Measurements from ENCODE around the gene CREBL2.
"Not testable (repeated sequence)": the region's sequence is repeated elsewhere in the genome, so short reads cannot be mapped to it uniquely, and the experiment has no call there.

CREBL2 gene

GRCh38 chr12:12600659-12601058, 11.0 kb upstream of the CREBL2 start:
- no peaks in the 10 kb centered on the region for H3K36me3 ChIP-seq (ENCODE audit: insufficient read depth, low read depth, low read length)
- no peak overlapping the region for H3K4me3 ChIP-seq (ENCODE audit: low read length)
- no peaks in the 10 kb centered on the region for H3K27me3 ChIP-seq (ENCODE audit: insufficient read depth, low read length)
- H3K9me3 ChIP-seq (ENCODE audit: insufficient read depth, low read depth, low read length), result no peaks in the 10 kb centered on the region
- no peak overlapping the region for H3K9ac ChIP-seq (ENCODE audit: low read depth, low read length)
- H3K27ac ChIP-seq (ENCODE audit: low read length), result no peak overlapping the region
- H3K4me1 ChIP-seq (ENCODE audit: insufficient read depth, low read length), result no peaks in the 10 kb centered on the region

GRCh38 chr12:12604740-12605139, 6.9 kb upstream of the CREBL2 start:
- H3K9me3 ChIP-seq (ENCODE audit: insufficient read depth, low read depth, low read length), result no peaks in the 10 kb centered on the region
- H3K4me1 ChIP-seq (ENCODE audit: insufficient read depth, low read length), result peaks cover 8% of the 10 kb centered on the region
- H3K4me3 ChIP-seq (ENCODE audit: low read length), result no peak overlapping the region
- H3K27ac ChIP-seq (ENCODE audit: low read length), result no peak overlapping the region
- no peak overlapping the region for H3K9ac ChIP-seq (ENCODE audit: low read depth, low read length)
- no peaks in the 10 kb centered on the region for H3K27me3 ChIP-seq (ENCODE audit: insufficient read depth, low read length)
- no peaks in the 10 kb centered on the region for H3K36me3 ChIP-seq (ENCODE audit: insufficient read depth, low read depth, low read length)

GRCh38 chr12:12606781-12607589, 4.7 kb upstream of the CREBL2 start:
- Histone ChIP-seq H3K36me3 (ENCODE audit: insufficient read depth, low read depth, low read length) (no peaks in the 10 kb centered on the region), H3K9me3 (ENCODE audit: insufficient read depth, low read depth, low read length) (no peaks in the 10 kb centered on the region), H3K4me1 (ENCODE audit: insufficient read depth, low read length) (peaks cover 8% of the 10 kb centered on the region), H3K9ac (ENCODE audit: low read depth, low read length) (no peak overlapping the region), H3K4me3 (ENCODE audit: low read length) (no peak overlapping the region), H3K27ac (ENCODE audit: low read length) (no peak overlapping the region), H3K27me3 (ENCODE audit: insufficient read depth, low read length) (no peaks in the 10 kb centered on the region)

GRCh38 chr12:12608557-12608957, 3.1 kb upstream of the CREBL2 start:
- Histone ChIP-seq H3K27me3 (ENCODE audit: insufficient read depth, low read length) (no peaks in the 10 kb centered on the region), H3K9me3 (ENCODE audit: insufficient read depth, low read depth, low read length) (no peaks in the 10 kb centered on the region), H3K4me1 (ENCODE audit: insufficient read depth, low read length) (peaks cover 12% of the 10 kb centered on the region), H3K36me3 (ENCODE audit: insufficient read depth, low read depth, low read length) (no peaks in the 10 kb centered on the region), H3K27ac (ENCODE audit: low read length) (no peak overlapping the region), H3K4me3 (ENCODE audit: low read length) (no peak overlapping the region), H3K9ac (ENCODE audit: low read depth, low read length) (no peak overlapping the region)

- Histone ChIP-seq H3K4me3 (ENCODE audit: low read length) (no peak overlapping the region), H3K27ac (ENCODE audit: low read length) (no peak overlapping the region), H3K36me3 (ENCODE audit: insufficient read depth, low read depth, low read length) (no peaks in the 10 kb centered on the region), H3K9ac (ENCODE audit: low read depth, low read length) (no peak overlapping the region), H3K9me3 (ENCODE audit: insufficient read depth, low read depth, low read length) (no peaks in the 10 kb centered on the region), H3K4me1 (ENCODE audit: insufficient read depth, low read length) (peaks cover 12% of the 10 kb centered on the region), H3K27me3 (ENCODE audit: insufficient read depth, low read length) (no peaks in the 10 kb centered on the region)
Observed at GRCh38 chr12:12609692-12610091, 2.0 kb upstream of the CREBL2 start.

GRCh38 chr12:12610711-12611110, 965 bp upstream of the CREBL2 start:
- Histone ChIP-seq H3K9me3 (ENCODE audit: insufficient read depth, low read depth, low read length) (no peaks in the 10 kb centered on the region), H3K4me3 (ENCODE audit: low read length) (no peak overlapping the region), H3K27ac (ENCODE audit: low read length) (no peak overlapping the region), H3K4me1 (ENCODE audit: insufficient read depth, low read length) (peaks cover 12% of the 10 kb centered on the region), H3K36me3 (ENCODE audit: insufficient read depth, low read depth, low read length) (no peaks in the 10 kb centered on the region), H3K9ac (ENCODE audit: low read depth, low read length) (peak overlapping the region; percentile 78; the same call in 1 of the 2 replicates), H3K27me3 (ENCODE audit: insufficient read depth, low read length) (no peaks in the 10 kb centered on the region)

- Histone ChIP-seq H3K9me3 (ENCODE audit: insufficient read depth, low read depth, low read length) (no peaks in the 10 kb centered on the region), H3K27ac (ENCODE audit: low read length) (peak overlapping the region; percentile 23), H3K36me3 (ENCODE audit: insufficient read depth, low read depth, low read length) (no peaks in the 10 kb centered on the region), H3K4me1 (ENCODE audit: insufficient read depth, low read length) (peaks cover 5% of the 10 kb centered on the region), H3K9ac (ENCODE audit: low read depth, low read length) (peak overlapping the region; percentile 76; the same call in 1 of the 2 replicates), H3K27me3 (ENCODE audit: insufficient read depth, low read length) (no peaks in the 10 kb centered on the region), H3K4me3 (ENCODE audit: low read length) (peak overlapping the region; percentile 92)
Observed at GRCh38 chr12:12612358-12612757, 682 bp downstream of the CREBL2 start.

- H3K4me1 ChIP-seq (ENCODE audit: insufficient read depth, low read length), result peaks cover 4% of the 10 kb centered on the region
- no peak overlapping the region for H3K9ac ChIP-seq (ENCODE audit: low read depth, low read length)
- no peaks in the 10 kb centered on the region for H3K9me3 ChIP-seq (ENCODE audit: insufficient read depth, low read depth, low read length)
- no peaks in the 10 kb centered on the region for H3K36me3 ChIP-seq (ENCODE audit: insufficient read depth, low read depth, low read length)
- no peak overlapping the region for H3K27ac ChIP-seq (ENCODE audit: low read length)
- no peaks in the 10 kb centered on the region for H3K27me3 ChIP-seq (ENCODE audit: insufficient read depth, low read length)
- no peak overlapping the region; the same call in 1 of the 2 replicates for H3K4me3 ChIP-seq (ENCODE audit: low read length)
Observed at GRCh38 chr12:12613344-12613743, 1.7 kb downstream of the CREBL2 start.

GRCh38 chr12:12614342-12614741, 2.7 kb downstream of the CREBL2 start:
- H3K4me3 ChIP-seq (ENCODE audit: low read length), result no peak overlapping the region
- peaks cover 4% of the 10 kb centered on the region for H3K4me1 ChIP-seq (ENCODE audit: insufficient read depth, low read length)
- no peaks in the 10 kb centered on the region for H3K9me3 ChIP-seq (ENCODE audit: insufficient read depth, low read depth, low read length)
- no peak overlapping the region for H3K9ac ChIP-seq (ENCODE audit: low read depth, low read length)
- no peaks in the 10 kb centered on the region for H3K27me3 ChIP-seq (ENCODE audit: insufficient read depth, low read length)
- no peak overlapping the region for H3K27ac ChIP-seq (ENCODE audit: low read length)
- no peaks in the 10 kb centered on the region for H3K36me3 ChIP-seq (ENCODE audit: insufficient read depth, low read depth, low read length)

GRCh38 chr12:12616512-12617310, 5.0 kb downstream of the CREBL2 start:
- Histone ChIP-seq H3K27me3 (ENCODE audit: insufficient read depth, low read length) (no peaks in the 10 kb centered on the region), H3K36me3 (ENCODE audit: insufficient read depth, low read depth, low read length) (no peaks in the 10 kb centered on the region), H3K9me3 (ENCODE audit: insufficient read depth, low read depth, low read length) (no peaks in the 10 kb centered on the region), H3K9ac (ENCODE audit: low read depth, low read length) (no peak overlapping the region), H3K4me3 (ENCODE audit: low read length) (no peak overlapping the region), H3K27ac (ENCODE audit: low read length) (no peak overlapping the region), H3K4me1 (ENCODE audit: insufficient read depth, low read length) (peaks cover 4% of the 10 kb centered on the region)

- not testable (repeated sequence) for H3K4me3 ChIP-seq (ENCODE audit: low read length); H3K9ac ChIP-seq (ENCODE audit: low read depth, low read length); H3K9me3 ChIP-seq (ENCODE audit: insufficient read depth, low read depth, low read length); H3K27me3 ChIP-seq (ENCODE audit: insufficient read depth, low read length); H3K27ac ChIP-seq (ENCODE audit: low read length); H3K36me3 ChIP-seq (ENCODE audit: insufficient read depth, low read depth, low read length); H3K4me1 ChIP-seq (ENCODE audit: insufficient read depth, low read length)
Observed at GRCh38 chr12:12618064-12618463, 6.4 kb downstream of the CREBL2 start.
